GM18907 (cell line): Measurements from ENCODE around the gene IFNGR1.
A peak's percentile ranks its signal among the peaks of the same experiment; 100 is the strongest.
"Not testable (repeated sequence)": the region's sequence is repeated elsewhere in the genome, so short reads cannot be mapped to it uniquely, and the experiment has no call there.

Experiments used
- ATAC-seq: cut with Tn5 transposase; IDR thresholded peaks from one replicate; pipeline ENCODE4 v1.9.1; 2021; ENCODE audit warnings: mild to moderate bottlenecking, moderate library complexity; ENCODE audit not compliant: unreplicated experiment

IFNGR1 gene

DNA sequence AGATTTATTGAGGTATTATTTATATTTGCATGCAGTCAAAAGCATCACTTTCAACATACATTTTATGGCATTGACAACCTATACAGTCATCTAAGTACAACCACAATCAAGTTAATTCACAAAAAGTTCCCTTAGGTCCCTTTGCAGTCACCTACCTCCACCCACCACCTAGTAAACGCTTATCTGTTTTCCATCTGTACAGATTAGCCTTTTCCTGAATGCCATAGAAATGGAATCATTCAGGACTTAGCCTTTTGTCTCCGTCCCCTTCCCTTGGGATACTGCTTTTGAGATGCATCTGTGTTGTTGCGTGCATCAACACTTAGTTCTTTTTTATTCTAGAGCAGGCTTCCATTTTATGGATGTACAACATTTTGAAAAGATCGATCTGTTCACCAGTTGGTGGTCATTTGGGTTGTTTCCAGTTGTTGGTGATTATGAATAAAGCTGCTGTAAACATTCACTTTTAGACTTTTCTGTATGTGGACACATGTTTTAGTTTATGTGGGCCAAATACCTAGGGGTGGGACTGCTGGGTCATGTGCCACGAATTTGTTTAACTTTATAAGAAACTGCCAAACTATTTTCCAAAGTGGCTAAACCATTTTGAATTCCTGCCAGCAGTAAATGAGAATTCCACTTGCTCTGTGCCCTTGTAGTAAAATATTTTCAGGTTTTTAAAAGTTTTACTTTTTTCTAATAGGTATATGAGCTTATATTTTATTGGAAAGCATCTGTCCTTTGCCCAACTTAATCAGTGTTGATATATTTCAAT, 17.6 kb upstream of the IFNGR1 start:
- no peak for ATAC-seq

DNA sequence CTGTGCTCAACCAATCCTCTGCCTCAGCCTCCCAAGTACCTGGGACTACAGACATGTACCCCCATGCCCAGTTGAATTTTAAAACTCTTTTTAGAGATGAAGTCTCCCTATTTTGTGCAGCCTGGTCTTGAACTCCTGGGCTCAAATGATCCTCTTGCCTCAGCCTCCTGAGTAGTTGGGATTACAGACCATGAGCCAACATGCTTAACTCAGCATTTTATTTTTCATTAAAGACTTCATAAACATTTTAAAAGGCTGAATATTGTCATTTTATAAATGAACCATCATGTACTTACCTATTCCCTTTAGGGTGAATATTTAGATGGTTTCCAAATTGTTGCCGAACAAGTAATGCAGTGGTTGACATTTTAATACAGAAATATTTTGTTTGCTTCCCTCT, 16.5 kb upstream of the IFNGR1 start:
- ATAC-seq: no peak

GRCh38 chr6:137233911-137234863, 15.0 kb upstream of the IFNGR1 start:
- ATAC-seq: peak; percentile 60

DNA sequence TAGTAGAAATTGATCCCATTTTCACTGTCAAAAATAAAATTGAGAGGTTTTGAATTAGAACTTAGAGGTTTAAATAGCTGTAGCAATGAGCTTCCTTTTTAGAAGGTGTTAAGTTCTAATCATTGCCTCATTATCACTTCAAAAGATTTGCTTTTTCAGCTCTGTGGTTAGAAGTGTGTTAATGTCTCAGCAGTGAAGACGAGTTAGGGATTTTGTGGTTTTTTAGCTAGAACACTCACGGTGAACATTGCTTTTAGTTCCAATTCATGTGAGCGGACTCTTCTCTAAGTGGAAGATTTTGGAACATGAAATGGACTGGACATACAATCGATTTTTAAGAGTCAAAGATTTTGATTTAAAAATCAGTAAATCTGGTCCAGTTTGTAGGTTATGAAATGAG, 12.7 kb upstream of the IFNGR1 start:
- ATAC-seq: no peak

- ATAC-seq: no peak
Measured at GRCh38 chr6:137230956-137231555, 11.9 kb upstream of the IFNGR1 start.

DNA sequence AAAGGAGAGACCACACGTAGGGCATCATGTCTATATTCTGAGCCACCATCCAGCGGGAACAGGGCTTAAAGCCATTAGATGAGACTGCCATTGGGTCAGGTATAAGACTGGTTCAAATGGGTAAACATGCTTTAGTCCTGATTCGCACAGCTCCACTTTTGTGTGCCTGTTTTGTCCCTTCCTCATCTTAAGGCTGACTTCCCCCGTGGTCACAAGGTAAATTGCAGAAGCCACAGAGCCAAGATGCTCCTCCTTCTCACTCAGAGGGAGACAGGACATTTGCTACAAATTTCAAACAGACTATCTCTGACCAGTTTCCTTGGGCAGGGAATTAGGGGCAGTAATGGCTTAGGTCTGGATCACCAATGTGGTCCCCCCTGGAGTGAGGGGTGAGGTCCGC, 11.4 kb upstream of the IFNGR1 start:
- no peak for ATAC-seq

DNA sequence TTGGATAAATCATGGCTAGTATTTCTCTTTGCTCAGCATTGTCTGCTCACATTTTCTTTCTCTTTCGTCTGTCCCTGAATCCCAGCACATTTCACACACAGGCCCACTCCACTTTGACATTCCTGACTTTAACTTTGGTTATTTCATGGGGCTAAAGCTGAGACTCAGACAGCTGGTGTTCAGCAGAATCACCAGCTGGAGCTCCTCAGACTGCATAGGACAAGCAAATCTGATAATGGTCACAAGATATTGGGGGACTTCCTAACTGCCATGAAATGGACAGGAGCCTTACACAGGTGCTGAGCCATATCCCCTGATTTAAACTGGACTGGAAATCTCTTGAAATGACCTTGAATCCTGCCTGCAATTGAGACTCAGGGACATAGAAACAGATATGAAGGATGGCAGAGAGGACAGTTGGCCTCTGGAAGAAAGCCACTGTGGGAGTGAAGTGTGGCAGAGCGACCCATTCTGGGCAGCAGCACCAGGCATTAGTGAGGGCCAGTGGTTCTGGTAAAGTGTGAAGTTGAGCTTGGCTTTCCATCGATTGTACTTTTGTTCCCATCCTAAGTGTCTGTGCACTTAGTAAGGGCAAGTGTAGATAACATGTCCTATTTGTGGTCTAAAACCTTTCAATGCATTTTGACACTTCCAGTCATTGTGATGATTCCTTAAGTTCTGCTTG, 10.0 kb upstream of the IFNGR1 start:
- no peak for ATAC-seq

DNA sequence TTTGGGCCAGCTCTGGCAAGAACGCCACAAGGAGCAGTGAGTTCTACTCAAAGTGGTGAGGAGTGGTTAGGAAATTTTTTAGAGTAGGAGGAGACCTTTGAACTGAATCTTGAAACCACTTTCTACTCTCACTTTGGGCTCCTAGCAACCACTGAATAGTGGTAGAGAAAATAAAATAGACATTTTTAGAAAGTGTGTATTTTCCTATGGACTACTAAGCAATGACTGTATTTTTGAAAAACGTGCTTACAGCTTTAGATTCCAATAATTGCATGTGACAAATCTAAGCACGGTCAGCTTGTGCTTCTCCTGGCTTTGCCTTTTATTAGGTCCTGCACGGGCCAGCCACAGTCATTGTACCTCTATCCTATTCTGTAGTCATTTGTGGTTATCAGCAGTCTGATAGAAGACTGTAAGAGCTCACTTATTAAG, 8.7 kb upstream of the IFNGR1 start:
- ATAC-seq: peak; percentile 64

DNA sequence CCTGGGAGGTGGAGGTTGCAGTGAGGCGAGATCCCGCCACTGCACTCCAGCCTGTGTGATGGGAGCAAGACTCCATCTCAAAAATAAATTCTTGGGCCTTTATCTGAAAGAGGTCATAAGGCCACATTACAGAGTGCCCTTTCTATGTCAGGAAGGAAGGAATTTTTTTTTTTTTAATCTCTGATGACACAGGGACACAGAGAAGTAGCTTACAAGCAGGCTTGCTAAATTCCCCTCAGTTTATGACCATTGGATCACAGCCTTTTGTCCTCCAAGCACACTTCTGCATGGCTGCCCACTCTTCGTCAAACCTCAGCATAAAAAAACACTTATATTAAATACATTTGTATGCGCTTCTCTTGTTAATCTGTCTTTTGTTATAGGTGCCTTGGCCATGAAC, 7.5 kb upstream of the IFNGR1 start:
- no peak for ATAC-seq

DNA sequence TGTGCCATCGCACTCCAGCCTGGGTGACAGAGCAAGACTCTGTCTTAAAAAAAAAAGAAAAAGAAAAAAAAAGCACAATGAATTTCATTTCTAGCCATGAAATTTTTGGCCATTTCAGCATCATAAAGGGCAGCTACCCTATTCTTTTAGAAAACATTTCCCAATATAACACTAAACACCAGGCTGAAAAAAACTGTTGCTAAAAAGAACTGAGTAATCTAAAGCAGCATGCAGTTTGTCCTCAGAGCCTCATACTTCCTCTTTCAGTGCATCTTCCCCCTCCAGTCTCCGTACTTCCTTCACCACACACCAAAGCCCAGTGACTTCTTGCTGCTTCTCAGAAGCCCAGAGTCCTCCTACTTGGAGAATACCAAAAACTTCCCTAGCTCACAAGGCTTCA, 5.6 kb upstream of the IFNGR1 start:
- peak; percentile 63 for ATAC-seq

GRCh38 chr6:137223370-137224131, 4.4 kb upstream of the IFNGR1 start:
- no peak for ATAC-seq

DNA sequence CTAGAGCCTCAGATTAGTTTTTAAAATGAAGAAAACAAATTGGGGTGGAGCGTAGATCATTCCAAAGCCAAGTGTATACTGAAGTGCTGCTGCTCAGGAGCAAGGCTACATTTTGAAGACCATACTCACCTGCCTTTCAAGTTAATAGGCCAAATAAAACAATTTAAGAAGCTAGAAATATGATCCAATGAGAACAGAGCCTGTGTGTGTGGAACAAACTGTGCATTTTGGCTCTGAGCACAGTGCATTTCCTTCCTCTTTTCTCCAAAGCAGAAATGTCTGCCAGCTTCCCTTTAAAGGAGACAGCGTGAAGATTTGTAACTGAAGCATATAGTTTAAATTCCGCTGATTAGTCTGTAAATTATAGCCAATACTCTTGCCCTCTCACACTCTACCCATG, 3.2 kb upstream of the IFNGR1 start:
- ATAC-seq: no peak

GRCh38 chr6:137219664-137220252, 573 bp upstream of the IFNGR1 start:
- peak; percentile 25 for ATAC-seq

- peak; percentile 49 for ATAC-seq
Measured at GRCh38 chr6:137218473-137218916, 690 bp downstream of the IFNGR1 start.

DNA sequence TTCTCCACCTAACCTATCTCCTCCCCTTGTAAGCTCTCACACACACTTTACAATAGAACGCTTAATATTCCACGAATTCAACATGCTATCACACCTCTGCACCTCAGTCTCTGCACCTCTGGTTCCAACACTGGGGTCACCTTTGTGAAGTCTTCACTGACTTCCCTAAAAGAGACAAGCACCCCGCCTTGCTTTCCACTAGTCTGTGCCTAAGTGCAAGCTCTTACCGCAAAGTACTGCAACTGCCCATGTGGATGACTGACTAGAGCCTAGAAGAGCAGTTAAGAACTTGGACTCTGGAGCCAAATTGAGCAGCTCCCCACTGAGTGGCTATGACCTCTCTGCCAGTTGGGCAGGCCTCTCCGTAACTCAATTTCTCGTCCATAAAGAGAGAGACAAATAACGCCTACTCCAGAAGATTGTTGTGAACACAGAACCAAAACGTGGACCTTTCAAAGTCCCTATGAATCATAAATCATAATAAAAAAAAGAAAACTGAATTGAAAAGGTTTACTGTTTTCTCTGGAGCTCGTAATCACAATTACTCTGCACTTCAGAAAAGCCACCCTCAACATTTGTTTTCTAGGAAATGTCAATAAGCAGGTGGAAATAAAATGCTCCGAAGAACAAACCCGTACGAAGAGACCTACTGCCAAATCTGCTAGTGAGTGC, 1.2 kb downstream of the IFNGR1 start:
- no peak for ATAC-seq

GRCh38 chr6:137216875-137217553, 2.2 kb downstream of the IFNGR1 start:
- no peak for ATAC-seq

- ATAC-seq: no peak
Measured at GRCh38 chr6:137216106-137216505, 3.1 kb downstream of the IFNGR1 start.

GRCh38 chr6:137215630-137216029, 3.6 kb downstream of the IFNGR1 start:
- ATAC-seq: not testable (repeated sequence)

DNA sequence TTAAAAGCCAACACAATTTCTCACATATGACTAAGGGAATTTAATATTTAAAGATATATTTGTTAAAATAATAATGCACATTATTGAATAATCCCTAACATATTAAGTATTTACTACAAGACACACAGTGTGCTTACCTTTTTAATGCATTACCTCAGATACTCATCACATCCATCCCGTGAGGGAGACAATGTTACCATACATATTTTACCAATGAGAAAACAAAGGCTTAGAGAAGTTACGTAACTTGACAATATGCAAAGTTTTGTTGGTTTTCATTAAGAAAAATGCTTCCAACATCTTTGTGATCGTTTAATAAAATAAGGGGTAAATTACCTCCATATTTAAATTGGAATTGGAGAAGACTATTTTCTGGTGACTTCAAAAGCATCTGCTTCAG, 4.3 kb downstream of the IFNGR1 start:
- ATAC-seq: no peak
